ENCODE measurements around the gene MICAL2.

- TF ChIP-seq EZH2phosphoT487 (IDR thresholded peaks at IDR 0.05; ENCODE audit: low read depth) (no peak), CTCF (IDR thresholded peaks at IDR 0.05; ENCODE audit: low read depth, low read length) (no peak)
These were observed 18.8 kb downstream of the MICAL2 start for GRCh38 chr11:12129227-12129626.
